ENCODE data around the gene VPS37D. TPM values are rescaled to one million over a fixed set of nuclear protein-coding genes. Genes with fewer than 3 reads are reported as not detected.
"Not testable (repeated sequence)": the region's sequence is repeated elsewhere in the genome, so short reads cannot be mapped to it uniquely, and the experiment has no call there.

VPS37D gene
- total and polyA plus RNA-seq, 4 donors = 0.88 to 2.3 (median 1.7) TPM

GRCh38 chr7:73717025-73717807 lies 49.6 kb downstream of the VPS37D start:
- no peak overlapping the region for H3K4me3 ChIP-seq (ENCODE audit: low read length in 2 of 2)
- intact Hi-C loops (cut with DNase I) = no loop called here
- no peak overlapping the region for H3K27ac ChIP-seq (ENCODE audit: low read depth in 1 of 2, low read length in 2 of 2)
- H3K36me3 ChIP-seq (ENCODE audit: control insufficient read depth in 1 of 2, insufficient read depth in 2 of 2, low read length in 1 of 2) = no peaks in the 10 kb centered on the region
- no peak for DNase-seq
- 36 to 40% methylated on average over 12 to 13 of the region's 13 CpGs for WGBS, 2 donors
- ATAC-seq (ENCODE audit: low FRiP score) = peak; percentile 26
- H3K4me1 ChIP-seq (ENCODE audit: control insufficient read depth in 1 of 2, insufficient read depth in 2 of 2, low read length in 2 of 2) = no peaks in the 10 kb centered on the region
- no peaks in the 10 kb centered on the region for H3K9me3 ChIP-seq (ENCODE audit: control insufficient read depth, low read length)
- H3K27me3 ChIP-seq (ENCODE audit: control insufficient read depth in 1 of 2, insufficient read depth in 2 of 2, low read length in 1 of 2) = no peaks in the 10 kb centered on the region

DNA sequence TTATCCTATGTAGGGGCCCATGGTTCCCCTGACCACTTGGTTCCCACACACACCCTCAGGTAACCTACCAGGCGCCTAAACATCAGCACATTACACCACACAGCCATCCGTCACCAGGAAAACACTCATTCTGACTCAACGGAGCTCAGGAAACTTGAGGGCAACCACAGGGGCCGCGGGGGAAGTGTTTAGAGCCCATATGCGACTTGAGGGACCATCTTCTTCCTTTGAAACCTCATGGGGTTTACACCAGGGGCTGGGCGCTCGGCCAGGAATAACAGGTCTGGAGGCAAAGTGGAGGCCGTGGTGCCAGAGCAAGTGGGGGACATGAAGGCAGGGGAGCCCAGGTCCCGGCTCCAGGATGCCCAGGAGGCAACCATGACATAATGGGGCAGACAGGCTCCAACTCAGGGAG lies 50.4 kb downstream of the VPS37D start:
- WGBS, 2 donors = 27 to 30% methylated on average over 10 of the region's 10 CpGs
- Histone ChIP-seq H3K9me3 (ENCODE audit: control insufficient read depth, low read length) (no peaks in the 10 kb centered on the region), H3K27me3 (ENCODE audit: control insufficient read depth in 1 of 2, insufficient read depth in 2 of 2, low read length in 1 of 2) (no peaks in the 10 kb centered on the region), H3K27ac (ENCODE audit: low read depth in 1 of 2, low read length in 2 of 2) (no peak overlapping the region), H3K36me3 (ENCODE audit: control insufficient read depth in 1 of 2, insufficient read depth in 2 of 2, low read length in 1 of 2) (no peaks in the 10 kb centered on the region), H3K4me1 (ENCODE audit: control insufficient read depth in 1 of 2, insufficient read depth in 2 of 2, low read length in 2 of 2) (no peaks in the 10 kb centered on the region), H3K4me3 (ENCODE audit: low read length in 2 of 2) (peak overlapping the region in 1 of 2 donors; percentile 94)
- intact Hi-C loops (cut with DNase I) = no loop called here
- ATAC-seq (ENCODE audit: low FRiP score) = no peak
- peak in 1 of 2 donors; percentile 68 for DNase-seq

GRCh38 chr7:73718438-73718881 lies 50.8 kb downstream of the VPS37D start:
- 37 to 49% methylated on average over 9 of the region's 9 CpGs for WGBS, 2 donors
- Histone ChIP-seq H3K9me3 (ENCODE audit: control insufficient read depth, low read length) (no peaks in the 10 kb centered on the region), H3K4me1 (ENCODE audit: control insufficient read depth in 1 of 2, insufficient read depth in 2 of 2, low read length in 2 of 2) (no peaks in the 10 kb centered on the region), H3K36me3 (ENCODE audit: control insufficient read depth in 1 of 2, insufficient read depth in 2 of 2, low read length in 1 of 2) (no peaks in the 10 kb centered on the region), H3K27me3 (ENCODE audit: control insufficient read depth in 1 of 2, insufficient read depth in 2 of 2, low read length in 1 of 2) (no peaks in the 10 kb centered on the region), H3K4me3 (ENCODE audit: low read length in 2 of 2) (peak overlapping the region in 1 of 2 donors; percentile 94), H3K27ac (ENCODE audit: low read depth in 1 of 2, low read length in 2 of 2) (no peak overlapping the region)
- ATAC-seq (ENCODE audit: low FRiP score) = no peak
- DNase-seq = no peak
- intact Hi-C loops (cut with DNase I) = no loop called here

DNA sequence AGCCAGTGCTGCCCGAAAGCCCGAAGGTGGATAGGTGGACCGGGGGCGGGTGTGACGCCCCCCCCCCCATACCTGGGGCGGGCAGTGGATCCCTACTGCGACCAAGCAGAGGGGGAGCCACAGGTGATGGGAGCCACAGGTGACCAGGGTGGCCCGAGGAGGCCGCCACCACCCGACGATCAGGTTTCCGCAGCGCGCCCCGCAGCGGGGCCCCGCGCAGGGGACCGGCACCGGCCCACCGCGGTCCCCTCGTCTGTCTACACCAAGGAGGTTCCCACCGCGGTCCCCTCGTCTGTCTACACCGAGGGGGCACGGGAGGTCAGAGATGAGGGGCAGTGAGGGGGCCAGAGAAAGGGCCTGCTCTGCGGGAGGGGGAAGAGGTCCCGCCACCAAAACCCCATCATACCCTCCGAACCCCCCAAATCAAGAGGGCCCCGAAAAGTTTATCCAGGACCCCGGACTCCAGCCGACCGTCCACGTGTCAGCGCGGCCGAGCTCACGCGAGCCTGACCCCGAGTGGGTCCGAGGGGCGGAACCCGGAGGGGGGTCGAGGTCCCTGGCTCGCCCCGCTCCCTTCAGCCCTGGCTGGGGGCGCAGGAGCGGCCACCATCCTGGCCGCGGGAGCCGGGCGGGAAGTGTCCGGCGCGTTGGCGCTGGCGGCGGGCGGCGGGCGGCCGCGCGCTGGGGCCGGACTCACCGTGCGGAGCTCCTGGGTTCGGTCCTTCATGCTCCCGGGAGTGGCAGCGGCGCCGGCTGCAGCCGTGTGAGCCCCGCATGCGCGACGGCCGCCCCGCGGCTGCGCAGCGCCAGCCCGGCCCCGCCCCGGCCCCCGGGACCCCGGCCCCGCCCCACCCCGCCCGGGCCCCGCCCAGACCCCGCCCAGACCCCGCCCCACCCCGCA lies 51.5 kb downstream of the VPS37D start, which contains the start of gene STX1A:
STX1A (minus strand) TSS at position 765 of the 901 bp plus-strand sequence; CDS start at position 727, 38 bp downstream.
- Histone ChIP-seq H3K4me3 (ENCODE audit: low read length in 2 of 2) (peak within 1 kb of the TSS; percentile 20 to 94), H3K36me3 (ENCODE audit: control insufficient read depth in 1 of 2, insufficient read depth in 2 of 2, low read length in 1 of 2) (no peaks in the 10 kb centered on the region), H3K27me3 (ENCODE audit: control insufficient read depth in 1 of 2, insufficient read depth in 2 of 2, low read length in 1 of 2) (no peaks in the 10 kb centered on the region), H3K27ac (ENCODE audit: low read depth in 1 of 2, low read length in 2 of 2) (no peak within 1 kb of the TSS), H3K4me1 (ENCODE audit: control insufficient read depth in 1 of 2, insufficient read depth in 2 of 2, low read length in 2 of 2) (no peaks in the 10 kb centered on the region), H3K9me3 (ENCODE audit: control insufficient read depth, low read length) (no peaks in the 10 kb centered on the region)
- ATAC-seq (ENCODE audit: low FRiP score) (peak; percentile 62), DNase-seq (peak; percentile 81 to 91)
- 0 to 1% methylated on average over 58 to 96 of the region's 96 CpGs for WGBS, 2 donors
- intact Hi-C loops (cut with DNase I) = no loop called here

- DNase-seq (no peak), ATAC-seq (ENCODE audit: low FRiP score) (peak; percentile 1)
- WGBS, 2 donors = 6 to 7% methylated on average over 16 of the region's 16 CpGs
- no peaks in the 10 kb centered on the region for H3K4me1 ChIP-seq (ENCODE audit: control insufficient read depth in 1 of 2, insufficient read depth in 2 of 2, low read length in 2 of 2)
- no peak overlapping the region for H3K27ac ChIP-seq (ENCODE audit: low read depth in 1 of 2, low read length in 2 of 2)
- H3K9me3 ChIP-seq (ENCODE audit: control insufficient read depth, low read length) = no peaks in the 10 kb centered on the region
- no peak overlapping the region for H3K4me3 ChIP-seq (ENCODE audit: low read length in 2 of 2)
- no peaks in the 10 kb centered on the region for H3K36me3 ChIP-seq (ENCODE audit: control insufficient read depth in 1 of 2, insufficient read depth in 2 of 2, low read length in 1 of 2)
- intact Hi-C loops (cut with DNase I) = loop anchor here in 1 of 2 donors (2.0 kb wide), 1 partner anchor 37 kb away; the partner anchor contains the start of genes BUD23 and DNAJC30
- H3K27me3 ChIP-seq (ENCODE audit: control insufficient read depth in 1 of 2, insufficient read depth in 2 of 2, low read length in 1 of 2) = no peaks in the 10 kb centered on the region
Observed at GRCh38 chr7:73719806-73720169, 52.2 kb downstream of the VPS37D start.

DNA sequence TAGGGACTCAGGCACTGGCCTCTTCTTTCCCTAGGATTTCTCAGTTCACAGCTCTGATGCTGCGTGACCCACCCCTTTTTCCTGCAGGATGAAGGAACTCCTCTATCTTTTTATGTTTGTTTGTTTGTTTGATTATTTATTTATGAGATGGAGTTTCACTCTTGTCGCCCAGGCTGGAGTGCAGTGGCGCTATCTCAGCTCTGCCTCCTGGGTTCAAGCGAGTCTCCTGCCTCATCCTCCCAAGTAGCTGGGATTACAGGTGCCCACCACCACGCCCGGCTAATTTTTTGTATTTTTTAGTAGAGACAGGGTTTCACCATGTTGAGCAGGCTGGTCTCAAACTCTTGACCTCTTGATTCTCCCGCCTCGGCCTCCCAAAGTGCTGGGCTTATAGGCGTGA lies 52.8 kb downstream of the VPS37D start:
- ATAC-seq (ENCODE audit: low FRiP score); H3K27ac ChIP-seq (ENCODE audit: low read depth in 1 of 2, low read length in 2 of 2); H3K36me3 ChIP-seq (ENCODE audit: control insufficient read depth in 1 of 2, insufficient read depth in 2 of 2, low read length in 1 of 2); H3K9me3 ChIP-seq (ENCODE audit: control insufficient read depth, low read length); H3K4me1 ChIP-seq (ENCODE audit: control insufficient read depth in 1 of 2, insufficient read depth in 2 of 2, low read length in 2 of 2); H3K27me3 ChIP-seq (ENCODE audit: control insufficient read depth in 1 of 2, insufficient read depth in 2 of 2, low read length in 1 of 2); DNase-seq; H3K4me3 ChIP-seq (ENCODE audit: low read length in 2 of 2): not testable (repeated sequence)
- WGBS, 2 donors = 96 to 97% methylated on average over 9 of the region's 9 CpGs
- intact Hi-C loops (cut with DNase I) = loop anchor here in 1 of 2 donors (2.0 kb wide), 1 partner anchor 38 kb away; the partner anchor contains the start of genes BUD23 and DNAJC30

GRCh38 chr7:73721377-73721817 lies 53.8 kb downstream of the VPS37D start:
- Histone ChIP-seq H3K9me3 (ENCODE audit: control insufficient read depth, low read length) (no peaks in the 10 kb centered on the region), H3K27ac (ENCODE audit: low read depth in 1 of 2, low read length in 2 of 2) (no peak overlapping the region), H3K4me3 (ENCODE audit: low read length in 2 of 2) (no peak overlapping the region), H3K27me3 (ENCODE audit: control insufficient read depth in 1 of 2, insufficient read depth in 2 of 2, low read length in 1 of 2) (no peaks in the 10 kb centered on the region), H3K36me3 (ENCODE audit: control insufficient read depth in 1 of 2, insufficient read depth in 2 of 2, low read length in 1 of 2) (no peaks in the 10 kb centered on the region), H3K4me1 (ENCODE audit: control insufficient read depth in 1 of 2, insufficient read depth in 2 of 2, low read length in 2 of 2) (no peaks in the 10 kb centered on the region)
- intact Hi-C loops (cut with DNase I) = loop anchor here in 1 of 2 donors (2.0 kb wide), 1 partner anchor 39 kb away; the partner anchor contains the start of genes BUD23 and DNAJC30
- ATAC-seq (ENCODE audit: low FRiP score) (peak; percentile 48), DNase-seq (peak; percentile 79 to 85)
- 5% methylated on average over 3 of the region's 3 CpGs for WGBS, 2 donors

Data from aorta (tissue), 5 donors.